ENCODE results near the gene FCRL4.

The FCRL4 gene

GRCh38 chr1:157597959-157598667 is at the start of gene FCRL4:
TSS of gene FCRL4 (minus strand) at chr1:157598085. CDS start at chr1:157597944, 141 bp downstream.
- no peak for DNase-seq

GRCh38 chr1:157646144-157646543 is 48.3 kb upstream of the FCRL4 start:
- DNase-seq, result no peak

GRCh38 chr1:157641177-157641576 is 43.3 kb upstream of the FCRL4 start:
- DNase-seq, result no peak

- no peak for DNase-seq
These were observed 41.9 kb upstream of the FCRL4 start for GRCh38 chr1:157639800-157640199.

GRCh38 chr1:157628773-157629172 is 30.9 kb upstream of the FCRL4 start:
- no peak for DNase-seq

- no peak for DNase-seq
These were observed 28.2 kb upstream of the FCRL4 start for GRCh38 chr1:157626099-157626498.

GRCh38 chr1:157624471-157624870 is 26.6 kb upstream of the FCRL4 start:
- no peak for DNase-seq

- no peak for DNase-seq
These were observed 24.6 kb upstream of the FCRL4 start for GRCh38 chr1:157622471-157622870.

GRCh38 chr1:157618190-157618589 is 20.3 kb upstream of the FCRL4 start:
- DNase-seq, result no peak

GRCh38 chr1:157600236-157600635 is 2.4 kb upstream of the FCRL4 start:
- DNase-seq, result no peak

GRCh38 chr1:157596384-157596783 is 1.5 kb downstream of the FCRL4 start:
- no peak for DNase-seq

- DNase-seq, result no peak
These were observed 2.5 kb downstream of the FCRL4 start for GRCh38 chr1:157595356-157595755.

- no peak for DNase-seq
These were observed 11.9 kb downstream of the FCRL4 start for GRCh38 chr1:157585984-157586383.

GRCh38 chr1:157584503-157584902 is 13.4 kb downstream of the FCRL4 start:
- no peak for DNase-seq

- DNase-seq, result no peak
These were observed 17.1 kb downstream of the FCRL4 start for GRCh38 chr1:157580828-157581210.

GRCh38 chr1:157580179-157580827 is 17.6 kb downstream of the FCRL4 start:
- DNase-seq, result peak in 1 of 2 donors; percentile 35

GRCh38 chr1:157577420-157577819 is 20.5 kb downstream of the FCRL4 start:
- no peak for DNase-seq

- no peak for DNase-seq
These were observed 22.1 kb downstream of the FCRL4 start for GRCh38 chr1:157575744-157576143.

GRCh38 chr1:157574836-157575235 is 23.0 kb downstream of the FCRL4 start:
- no peak for DNase-seq

GRCh38 chr1:157566484-157567300 is 31.2 kb downstream of the FCRL4 start:
- peak in 1 of 2 donors; percentile 59 for DNase-seq

GRCh38 chr1:157562515-157562914 is 35.4 kb downstream of the FCRL4 start:
- no peak for DNase-seq

GRCh38 chr1:157558119-157558518 is 39.8 kb downstream of the FCRL4 start:
- no peak for DNase-seq

Data from bone marrow (tissue), 2 donors.